DMS114 treated with DMSO at 0.1 percent for 48 hours (cell line): Measurements from ENCODE around the gene F5.

Experiments used
- DNase-seq: peaks from one replicate; lab custom pipeline; 2025; ENCODE audit not compliant: unreplicated experiment; lab: John Stamatoyannopoulos, UW

Gene F5

GRCh38 chr1:169484101-169484500, 102.2 kb downstream of the F5 start:
- DNase-seq: no peak

GRCh38 chr1:169483500-169483966, 102.7 kb downstream of the F5 start:
- DNase-seq: no peak

DNA sequence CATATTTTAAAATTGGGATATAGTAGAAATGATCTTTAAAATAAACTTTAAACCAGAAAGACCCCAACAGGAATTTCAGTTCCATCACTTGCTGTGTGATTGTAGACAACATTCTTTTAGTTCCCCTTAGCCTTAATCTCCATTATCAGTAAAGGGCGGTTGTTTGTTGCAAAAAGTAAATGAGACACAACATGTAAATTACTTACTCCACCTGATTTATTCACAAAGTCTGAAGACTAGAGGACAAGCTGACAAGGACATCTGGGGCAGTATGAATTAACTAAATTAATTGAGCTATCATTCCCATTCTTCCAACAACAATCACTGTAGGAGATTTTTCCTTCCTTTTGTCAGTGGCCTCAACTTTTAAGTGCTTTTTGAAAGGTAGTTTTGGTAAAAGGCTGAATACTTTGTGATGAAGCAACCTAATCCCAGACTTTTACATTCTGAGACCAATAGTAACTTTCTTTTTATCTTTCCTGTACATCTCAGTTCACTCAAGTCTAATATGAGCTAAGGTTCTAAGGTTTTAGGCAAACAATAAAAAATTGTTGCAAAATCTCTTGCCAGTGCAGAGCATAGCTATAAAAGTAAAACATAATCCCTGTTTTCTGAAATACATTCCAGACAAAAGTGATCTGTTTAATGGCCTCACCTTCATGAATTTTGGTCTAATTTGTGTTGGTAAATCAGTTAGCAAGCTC, 106.8 kb downstream of the F5 start:
- DNase-seq: no peak

- DNase-seq: no peak
These were observed 108.1 kb downstream of the F5 start for GRCh38 chr1:169478094-169478672.

GRCh38 chr1:169475806-169476387, 110.4 kb downstream of the F5 start:
- no peak for DNase-seq

GRCh38 chr1:169474302-169474995, 111.8 kb downstream of the F5 start:
- no peak for DNase-seq

DNA sequence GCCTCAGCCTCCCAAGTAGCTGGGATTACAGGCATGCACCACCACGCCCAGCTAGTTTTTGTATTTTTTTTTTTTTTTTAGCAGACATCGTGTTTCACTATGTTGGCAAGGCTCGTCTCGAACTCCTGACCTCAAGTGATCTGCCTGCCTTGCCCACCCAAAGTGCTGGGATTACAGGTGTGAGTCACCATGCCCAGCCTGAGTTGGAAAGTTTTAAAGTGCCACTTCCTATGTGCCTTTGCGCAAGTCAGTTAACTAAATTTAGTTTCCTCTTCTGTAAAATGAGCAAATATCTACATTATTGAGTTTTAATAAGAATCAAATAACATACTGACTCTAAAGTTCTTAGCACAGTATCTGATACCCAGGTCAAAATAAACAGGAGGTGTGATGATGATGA, 112.9 kb downstream of the F5 start:
- DNase-seq: no peak

DNA sequence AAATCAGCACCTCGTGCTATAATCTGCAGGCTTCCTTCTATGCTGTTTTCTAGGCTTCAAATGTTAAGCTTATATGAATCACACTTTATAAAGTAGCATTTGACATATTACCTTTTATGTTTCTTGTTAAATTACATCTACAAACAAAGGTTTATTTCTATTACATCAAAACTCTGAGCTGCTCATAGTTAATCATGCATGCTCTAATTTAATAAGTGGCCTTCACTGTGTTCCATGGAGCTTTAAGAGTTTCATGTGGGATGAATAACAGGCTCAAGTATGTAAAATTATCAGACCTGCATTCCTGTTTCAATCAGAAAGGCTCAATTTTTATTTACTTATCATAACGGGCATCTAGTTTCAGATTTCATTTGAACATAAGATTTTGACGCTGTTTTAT, 113.5 kb downstream of the F5 start:
- no peak for DNase-seq

DNA sequence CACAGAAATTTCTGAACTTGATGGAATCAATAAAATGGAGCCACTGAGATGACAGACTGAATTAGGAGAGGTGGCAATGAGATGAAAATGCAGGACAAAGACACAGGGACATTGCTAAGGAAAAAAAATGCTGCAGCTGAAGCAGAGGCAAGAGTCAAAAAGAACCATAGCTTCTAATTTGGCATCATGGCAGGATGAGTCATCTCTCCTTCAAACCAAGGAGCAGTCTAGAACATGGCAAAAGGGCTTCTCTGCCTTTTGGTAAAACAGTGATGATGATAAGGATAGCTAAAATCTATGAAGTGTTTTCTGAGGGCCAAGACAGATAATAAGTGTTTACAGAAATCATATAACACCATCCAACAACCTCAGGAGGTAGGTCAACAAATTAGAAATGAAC, 117.3 kb downstream of the F5 start:
- DNase-seq: no peak

GRCh38 chr1:169466259-169467230, 119.7 kb downstream of the F5 start:
- peak; percentile 14 for DNase-seq

GRCh38 chr1:169465281-169465680, 121.0 kb downstream of the F5 start:
- DNase-seq: no peak
